Type B pancreatic cell (in vitro differentiated cells): ENCODE results near the gene MYO3A. TPM values are rescaled to one million over a fixed set of nuclear protein-coding genes. Genes with fewer than 3 reads are reported as not detected.

Experiments used
- DNase-seq: peaks from one replicate; pipeline ENCODE4 v3.0.0; 2021; ENCODE audit warnings: mixed read lengths; ENCODE audit not compliant: unreplicated experiment; ENCODE audit errors: extremely low spot score
- H3K27ac Mint-ChIP-seq: 2 replicates; pipeline ENCODE4 v1.8.0; 2021; ENCODE audit warnings: mild to moderate bottlenecking, mixed read lengths
- H3K27me3 Mint-ChIP-seq: 2 replicates; pipeline ENCODE4 v1.8.0; 2021; ENCODE audit warnings: mixed read lengths
- H3K36me3 Mint-ChIP-seq: 2 replicates; pipeline ENCODE4 v1.8.0; 2021; ENCODE audit warnings: mixed read lengths
- H3K4me1 Mint-ChIP-seq: one replicate; pipeline ENCODE4 v1.8.0; 2021; ENCODE audit warnings: mixed read lengths; ENCODE audit not compliant: unreplicated experiment
- H3K4me3 Mint-ChIP-seq: 2 replicates; pipeline ENCODE4 v1.8.0; 2021; ENCODE audit warnings: mild to moderate bottlenecking, mixed read lengths
- H3K9me3 Mint-ChIP-seq: 2 replicates; pipeline ENCODE4 v1.8.0; 2021; ENCODE audit warnings: mixed read lengths
- total RNA-seq: library from RNA; stranded (reverse); gene quantifications from 2 replicates; pipeline ENCODE4 v1.2.1, GENCODE V29; 2021; ENCODE audit warnings: low replicate concordance
- TF ChIP-seq, protein P1 (sequence below): fragments of 200-600 bp; sonication (generic); conservative IDR thresholded peaks from 2 replicates; pipeline ENCODE4 v1.5.0; 2021; ENCODE audit warnings: antibody characterized with exemption, mild to moderate bottlenecking

MYO3A gene
- total RNA-seq, 1 donor from 2014 or later: 11.2 TPM

DNA sequence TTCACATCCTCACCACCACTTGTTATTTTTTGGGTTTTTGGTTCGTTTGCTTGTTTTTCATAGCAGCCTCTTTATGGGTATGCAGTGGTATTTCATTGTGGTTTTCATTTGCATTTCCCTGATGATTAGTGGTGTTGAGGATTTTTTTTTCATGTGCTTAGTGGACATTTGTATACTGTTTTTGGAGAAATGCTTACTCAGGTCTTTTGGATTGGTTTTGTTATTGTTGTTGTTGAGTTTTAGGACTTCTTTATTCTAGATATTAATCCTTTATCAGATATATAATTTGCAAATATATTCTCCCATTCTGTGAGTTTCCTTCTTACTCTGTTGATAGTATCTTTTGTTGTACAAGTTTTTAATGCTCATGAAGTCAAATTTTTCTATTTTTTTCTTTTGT is 325.3 kb downstream of the MYO3A start:
- no peaks in the 10 kb centered on the region for H3K4me1 Mint-ChIP-seq
- H3K36me3 Mint-ChIP-seq: no peaks in the 10 kb centered on the region
- DNase-seq: no peak
- no peak overlapping the region for H3K4me3 Mint-ChIP-seq
- H3K27me3 Mint-ChIP-seq: peaks cover 25% of the 10 kb centered on the region
- H3K9me3 Mint-ChIP-seq: no peaks in the 10 kb centered on the region
- TF ChIP-seq, protein P1, sequence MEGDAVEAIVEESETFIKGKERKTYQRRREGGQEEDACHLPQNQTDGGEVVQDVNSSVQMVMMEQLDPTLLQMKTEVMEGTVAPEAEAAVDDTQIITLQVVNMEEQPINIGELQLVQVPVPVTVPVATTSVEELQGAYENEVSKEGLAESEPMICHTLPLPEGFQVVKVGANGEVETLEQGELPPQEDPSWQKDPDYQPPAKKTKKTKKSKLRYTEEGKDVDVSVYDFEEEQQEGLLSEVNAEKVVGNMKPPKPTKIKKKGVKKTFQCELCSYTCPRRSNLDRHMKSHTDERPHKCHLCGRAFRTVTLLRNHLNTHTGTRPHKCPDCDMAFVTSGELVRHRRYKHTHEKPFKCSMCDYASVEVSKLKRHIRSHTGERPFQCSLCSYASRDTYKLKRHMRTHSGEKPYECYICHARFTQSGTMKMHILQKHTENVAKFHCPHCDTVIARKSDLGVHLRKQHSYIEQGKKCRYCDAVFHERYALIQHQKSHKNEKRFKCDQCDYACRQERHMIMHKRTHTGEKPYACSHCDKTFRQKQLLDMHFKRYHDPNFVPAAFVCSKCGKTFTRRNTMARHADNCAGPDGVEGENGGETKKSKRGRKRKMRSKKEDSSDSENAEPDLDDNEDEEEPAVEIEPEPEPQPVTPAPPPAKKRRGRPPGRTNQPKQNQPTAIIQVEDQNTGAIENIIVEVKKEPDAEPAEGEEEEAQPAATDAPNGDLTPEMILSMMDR: no peak
- no peak overlapping the region for H3K27ac Mint-ChIP-seq
